IPS-15b (cell line): ENCODE measurements around the gene TRAPPC1.

Experiments used
- H3K27me3 ChIP-seq: one replicate; pipeline ENCODE4 v1.6.1; 2013; ENCODE audit warnings: low read length; ENCODE audit not compliant: control insufficient read depth, insufficient read depth
- H3K36me3 ChIP-seq: one replicate; pipeline ENCODE4 v1.6.1; 2013; ENCODE audit warnings: low read length; ENCODE audit not compliant: control insufficient read depth, insufficient read depth
- H3K4me1 ChIP-seq: one replicate; pipeline ENCODE4 v1.6.1; 2013; ENCODE audit warnings: mild to moderate bottlenecking, low read length; ENCODE audit not compliant: control insufficient read depth, insufficient read depth
- H3K4me3 ChIP-seq: one replicate; pipeline ENCODE4 v1.5.1; 2013; ENCODE audit warnings: low read depth, low read length
- H3K9ac ChIP-seq: one replicate; pipeline ENCODE4 v1.6.1; 2013; ENCODE audit warnings: low read depth, mild to moderate bottlenecking, low read length
- H3K9me3 ChIP-seq: one replicate; pipeline ENCODE4 v1.6.1; 2013; ENCODE audit warnings: mild to moderate bottlenecking, low read length; ENCODE audit not compliant: control insufficient read depth, insufficient read depth

TRAPPC1 gene

DNA sequence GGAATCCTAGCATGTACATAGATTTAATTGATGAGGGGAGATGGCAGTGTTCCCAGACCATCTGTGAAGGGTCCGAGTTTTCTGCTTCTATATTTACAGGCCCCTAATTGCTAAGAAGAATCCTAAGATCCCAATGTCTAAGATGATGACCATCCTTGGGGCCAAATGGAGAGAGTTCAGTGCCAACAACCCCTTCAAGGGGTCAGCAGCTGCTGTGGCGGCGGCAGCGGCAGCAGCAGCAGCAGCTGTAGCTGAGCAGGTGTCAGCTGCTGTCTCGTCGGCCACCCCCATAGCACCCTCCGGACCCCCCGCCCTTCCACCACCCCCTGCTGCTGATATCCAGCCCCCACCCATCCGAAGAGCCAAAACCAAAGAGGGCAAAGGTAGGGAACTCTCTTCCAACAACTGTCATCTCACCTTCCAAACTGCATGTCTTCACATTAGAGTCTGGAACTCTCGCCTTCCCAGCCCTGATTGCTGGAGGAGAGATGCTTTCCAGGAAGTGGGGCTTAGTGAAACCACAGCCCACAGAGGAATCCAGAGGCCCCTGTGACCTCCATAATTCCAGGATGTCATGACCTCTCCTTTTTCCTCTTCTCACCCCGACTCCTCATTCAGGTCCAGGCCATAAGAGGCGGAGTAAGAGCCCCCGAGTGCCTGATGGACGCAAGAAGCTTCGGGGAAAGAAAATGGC is 38.4 kb downstream of the TRAPPC1 start:
- no peak overlapping the region for H3K9ac ChIP-seq
- H3K4me1 ChIP-seq, result peaks cover 2% of the 10 kb centered on the region
- H3K36me3 ChIP-seq, result peaks cover 7% of the 10 kb centered on the region
- H3K4me3 ChIP-seq, result no peak overlapping the region
- no peaks in the 10 kb centered on the region for H3K9me3 ChIP-seq
- H3K27me3 ChIP-seq, result no peaks in the 10 kb centered on the region

DNA sequence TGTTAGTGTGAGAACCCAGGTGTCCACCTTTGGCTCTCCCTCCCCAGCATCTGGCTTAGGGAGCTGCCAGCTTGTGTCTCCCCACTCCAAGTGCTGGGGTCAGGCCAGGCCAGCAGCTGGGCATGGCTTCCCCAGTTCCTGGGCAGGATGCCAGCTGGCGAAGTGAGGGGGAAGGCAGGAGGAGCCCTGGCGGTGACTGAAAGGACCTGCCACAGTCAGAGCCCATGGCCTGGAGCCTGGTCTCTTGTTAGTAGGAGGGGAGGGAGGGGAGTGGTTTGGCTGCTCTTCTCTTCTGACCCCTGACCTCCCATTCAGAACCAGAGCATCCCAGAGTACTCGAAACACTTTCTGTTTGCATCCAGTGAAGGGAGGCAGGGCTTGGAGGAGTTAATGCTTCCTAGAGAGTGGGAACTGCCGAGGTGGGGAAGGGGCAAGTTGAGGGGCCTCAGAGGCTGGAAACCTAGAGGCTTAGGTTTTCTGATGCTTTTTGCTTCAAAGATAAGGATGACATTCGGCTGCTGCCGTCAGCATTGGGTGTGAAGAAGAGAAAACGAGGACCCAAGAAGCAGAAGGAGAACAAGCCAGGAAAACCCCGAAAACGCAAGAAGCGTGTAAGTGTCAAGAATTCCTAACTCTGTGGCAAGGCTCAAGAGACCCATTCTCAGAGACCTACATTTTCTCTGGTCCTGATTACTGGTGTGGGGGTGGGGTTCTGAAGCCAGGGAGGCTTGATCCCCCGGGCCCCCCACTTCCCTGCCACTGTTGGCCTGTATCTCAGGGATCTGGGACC is 42.4 kb downstream of the TRAPPC1 start:
- Histone ChIP-seq H3K4me3 (no peak overlapping the region), H3K9me3 (no peaks in the 10 kb centered on the region), H3K27me3 (no peaks in the 10 kb centered on the region), H3K9ac (no peak overlapping the region), H3K36me3 (peaks cover 4% of the 10 kb centered on the region), H3K4me1 (peaks cover 6% of the 10 kb centered on the region)

GRCh38 chr17:7888184-7888920 is 43.4 kb downstream of the TRAPPC1 start, which contains the start of gene CHD3:
CHD3 (plus strand) TSS chr17:7888789; CDS start chr17:7889001, 212 bp downstream.
- peak within 1 kb of the TSS; percentile 70 for H3K9ac ChIP-seq
- peaks cover 6% of the 10 kb centered on the region for H3K4me1 ChIP-seq
- H3K36me3 ChIP-seq, result peaks cover 4% of the 10 kb centered on the region
- H3K27me3 ChIP-seq, result no peaks in the 10 kb centered on the region
- peak within 1 kb of the TSS; percentile 85 for H3K4me3 ChIP-seq
- H3K9me3 ChIP-seq, result no peaks in the 10 kb centered on the region

DNA sequence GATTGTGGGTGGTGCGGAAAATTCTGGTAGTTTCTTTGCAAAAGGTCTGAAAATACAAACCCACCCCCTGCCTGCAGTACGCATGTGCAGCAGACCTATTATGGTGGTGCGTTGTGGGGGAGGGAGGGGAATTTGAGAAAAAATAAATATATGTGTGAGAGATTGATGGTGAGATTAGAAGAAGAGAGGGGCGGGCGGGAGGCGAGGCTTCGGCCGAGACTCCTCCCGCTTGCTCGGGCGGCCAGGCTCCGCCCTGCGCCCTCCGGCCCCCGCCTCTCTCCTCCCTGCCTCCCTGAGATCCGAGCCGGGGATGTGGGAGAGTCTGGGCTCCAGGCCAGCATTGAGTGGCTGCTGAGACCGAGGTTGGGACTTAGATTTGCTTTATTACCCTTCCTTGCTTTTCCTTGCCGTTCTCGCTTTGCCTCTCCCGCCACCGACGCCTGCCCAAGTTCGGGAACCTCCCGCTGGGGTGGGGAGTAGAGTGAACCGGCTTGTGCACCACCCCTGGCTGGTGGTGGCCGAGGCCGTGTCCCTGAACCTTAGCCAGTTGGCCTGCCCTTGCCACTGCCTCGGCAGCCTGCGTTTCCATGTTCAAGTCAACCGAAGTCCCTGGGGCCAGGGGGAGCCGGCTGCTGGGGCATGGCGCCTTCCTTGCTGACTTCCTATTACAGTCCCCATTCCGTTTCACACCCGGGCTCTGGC is 44.1 kb downstream of the TRAPPC1 start:
- peak overlapping the region; percentile 70 for H3K9ac ChIP-seq

DNA sequence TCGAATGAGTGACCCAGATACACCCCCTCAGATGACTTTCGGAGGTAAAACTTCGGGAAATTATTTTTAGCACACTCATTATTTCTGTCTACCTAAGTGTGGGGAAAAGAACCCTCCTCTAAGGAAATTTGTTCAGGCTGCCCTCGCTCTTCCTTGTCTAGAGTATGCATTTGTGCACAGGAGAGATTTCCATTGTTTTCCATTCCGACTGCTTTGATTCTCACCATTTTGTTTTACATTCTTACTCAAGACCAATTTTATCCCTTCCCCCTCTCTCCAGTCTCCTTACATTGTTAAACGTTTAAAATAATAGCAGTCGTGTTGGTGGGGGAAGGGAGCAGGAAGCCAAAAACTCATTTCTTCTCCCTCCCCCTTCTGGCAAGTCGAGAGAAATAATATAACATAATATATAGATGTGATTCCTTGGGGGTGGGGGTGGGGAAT is 44.7 kb downstream of the TRAPPC1 start:
- Histone ChIP-seq H3K9me3 (no peaks in the 10 kb centered on the region), H3K4me3 (peak overlapping the region; percentile 85), H3K9ac (peak overlapping the region; percentile 9), H3K27me3 (no peaks in the 10 kb centered on the region), H3K4me1 (peaks cover 6% of the 10 kb centered on the region), H3K36me3 (peaks cover 4% of the 10 kb centered on the region)

More for the DNA sequence above, 44.1 kb downstream of the TRAPPC1 start:
- no peaks in the 10 kb centered on the region for H3K9me3 ChIP-seq
- H3K4me1 ChIP-seq, result peaks cover 6% of the 10 kb centered on the region
- H3K27me3 ChIP-seq, result no peaks in the 10 kb centered on the region
- peak overlapping the region; percentile 85 for H3K4me3 ChIP-seq
- H3K36me3 ChIP-seq, result peaks cover 4% of the 10 kb centered on the region

DNA sequence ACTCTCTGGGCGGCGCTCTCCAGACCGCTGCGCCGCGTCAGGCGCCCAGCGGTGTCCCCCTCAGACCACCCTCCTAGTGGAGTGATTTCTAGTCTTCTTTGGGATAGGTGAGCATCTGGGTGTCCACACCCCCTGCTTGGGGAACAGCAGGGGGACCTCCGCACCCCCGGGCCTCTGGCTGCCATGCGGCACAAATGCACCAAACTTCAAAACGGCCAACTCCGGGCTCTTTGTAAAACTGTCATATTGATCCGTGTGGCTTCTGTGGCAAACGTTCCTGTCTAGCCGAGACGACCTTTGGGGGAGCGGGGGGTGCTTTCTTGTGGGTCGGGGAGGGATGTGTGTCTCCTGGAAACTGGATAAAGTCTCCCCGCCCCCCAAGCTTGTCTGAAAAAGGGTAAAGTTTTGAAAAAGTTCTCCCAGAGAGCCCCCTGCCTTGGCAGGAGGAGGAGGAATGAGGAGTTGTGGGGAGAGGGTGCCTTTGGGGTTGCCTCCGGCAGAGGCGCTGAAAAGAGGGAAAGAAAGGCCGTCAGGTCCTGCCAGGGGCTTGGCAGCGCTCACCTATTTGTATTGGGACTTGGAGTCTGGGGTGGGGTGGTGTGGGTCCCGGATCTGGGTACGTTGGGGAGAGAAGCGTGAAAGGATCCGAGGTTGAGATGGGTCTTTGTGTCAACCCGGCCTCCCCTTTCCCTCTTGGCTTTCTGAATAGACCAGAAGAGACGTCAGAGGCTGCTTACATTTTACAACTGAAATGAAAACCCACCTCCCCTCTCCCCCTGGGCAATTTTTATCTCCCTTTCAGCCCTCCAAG is 45.3 kb downstream of the TRAPPC1 start:
- H3K27me3 ChIP-seq, result no peaks in the 10 kb centered on the region
- peak overlapping the region; percentile 9 for H3K9ac ChIP-seq
- peaks cover 6% of the 10 kb centered on the region for H3K4me1 ChIP-seq
- peak overlapping the region; percentile 85 for H3K4me3 ChIP-seq
- no peaks in the 10 kb centered on the region for H3K9me3 ChIP-seq
- H3K36me3 ChIP-seq, result peaks cover 4% of the 10 kb centered on the region

DNA sequence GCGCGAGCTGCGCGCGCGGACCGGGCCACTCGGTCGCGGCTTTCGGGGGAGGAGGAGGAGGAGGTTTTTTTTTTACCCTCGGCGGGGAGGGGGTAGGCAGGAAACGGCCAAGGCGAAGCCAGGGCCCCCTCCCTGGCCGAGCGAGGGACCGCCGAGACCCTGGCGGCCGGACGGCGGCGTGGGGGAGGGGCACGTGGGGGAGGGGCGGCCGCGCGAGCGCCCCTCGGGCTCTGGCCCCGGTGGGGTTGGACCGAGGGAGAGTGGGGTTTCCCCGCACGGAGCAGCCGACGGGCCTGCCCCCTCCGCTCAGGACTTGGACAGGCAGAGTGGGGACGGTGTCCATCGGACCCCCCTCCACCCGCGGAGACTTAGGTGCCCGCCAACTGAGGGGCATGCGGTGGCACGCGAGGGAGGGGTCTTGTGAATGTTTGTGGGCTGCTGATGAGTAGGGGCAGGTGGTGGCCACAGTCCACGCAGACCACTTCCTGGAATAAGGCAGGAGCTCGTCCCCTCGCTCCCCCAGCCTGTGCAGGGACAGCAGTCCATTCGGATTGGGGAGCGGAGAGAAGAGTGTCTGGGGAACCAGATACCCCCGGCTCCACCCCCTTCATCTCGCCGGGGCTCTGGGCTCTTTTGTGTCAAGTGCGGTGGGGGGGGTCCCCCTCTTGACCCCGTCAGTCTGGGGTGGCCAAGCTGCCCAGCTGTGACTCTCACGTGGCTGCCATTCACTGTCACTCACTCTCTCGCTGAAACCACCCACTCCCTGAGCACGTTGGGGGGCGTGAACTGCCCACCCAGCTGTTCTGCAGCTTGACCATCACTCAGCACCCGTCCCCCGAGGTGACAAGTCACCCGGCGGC is 46.1 kb downstream of the TRAPPC1 start:
- H3K9me3 ChIP-seq, result no peaks in the 10 kb centered on the region
- peak overlapping the region; percentile 65 for H3K9ac ChIP-seq
- peaks cover 6% of the 10 kb centered on the region for H3K4me1 ChIP-seq
- no peaks in the 10 kb centered on the region for H3K36me3 ChIP-seq
- no peaks in the 10 kb centered on the region for H3K27me3 ChIP-seq
- H3K4me3 ChIP-seq, result peak overlapping the region; percentile 85

GRCh38 chr17:7884581-7885366 is 47.0 kb downstream of the TRAPPC1 start:
- H3K4me3 ChIP-seq, result peak overlapping the region; percentile 85
- peaks cover 6% of the 10 kb centered on the region for H3K4me1 ChIP-seq
- no peaks in the 10 kb centered on the region for H3K36me3 ChIP-seq
- no peaks in the 10 kb centered on the region for H3K27me3 ChIP-seq
- H3K9me3 ChIP-seq, result no peaks in the 10 kb centered on the region
- H3K9ac ChIP-seq, result no peak overlapping the region

DNA sequence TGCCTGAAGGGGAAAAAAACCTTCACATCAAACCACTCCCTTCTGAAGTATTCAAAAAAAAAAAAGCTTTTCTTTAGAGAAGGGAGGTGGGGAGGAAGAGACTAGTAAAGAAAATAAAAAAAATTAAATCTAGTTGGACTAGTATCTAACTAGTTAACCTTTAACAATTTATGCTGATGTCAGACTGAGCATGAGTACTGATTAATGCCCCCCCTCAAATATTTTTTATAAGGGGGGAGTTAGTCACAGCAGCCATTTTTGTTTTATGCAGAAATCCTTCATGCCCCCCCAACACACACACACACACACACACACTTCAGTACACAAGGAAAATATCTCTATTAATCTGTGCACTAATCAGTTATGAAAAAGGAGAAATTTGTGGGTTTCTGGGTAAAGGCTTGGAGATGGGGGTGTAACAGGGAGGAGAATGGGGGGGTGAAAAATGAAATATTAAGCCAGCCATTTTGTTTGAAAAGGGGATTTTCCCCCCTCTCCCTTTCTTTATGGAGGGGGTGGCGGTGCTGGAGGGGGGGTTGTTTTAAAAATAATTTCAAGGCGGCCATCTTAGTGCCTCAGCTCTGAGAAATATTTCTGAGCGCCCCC is 47.9 kb downstream of the TRAPPC1 start:
- H3K36me3 ChIP-seq, result no peaks in the 10 kb centered on the region
- H3K4me3 ChIP-seq, result peak overlapping the region; percentile 11
- no peaks in the 10 kb centered on the region for H3K27me3 ChIP-seq
- no peaks in the 10 kb centered on the region for H3K9me3 ChIP-seq
- H3K9ac ChIP-seq, result no peak overlapping the region
- peaks cover 6% of the 10 kb centered on the region for H3K4me1 ChIP-seq
